Stimulated activated CD8-positive, alpha-beta memory T cell treated with anti-CD3 and anti-CD28 coated beads, Interleukin-12 subunit alpha, Interleukin-12 subunit beta, amount 100 ng/mL, for 24 hours (primary cell): Measurements from ENCODE around the gene TULP1.

Experiments used
- DNase-seq: peaks from one replicate; pipeline ENCODE4 v3.0.0-alpha.2; 2020; ENCODE audit errors: extremely low read depth

Gene TULP1

DNA sequence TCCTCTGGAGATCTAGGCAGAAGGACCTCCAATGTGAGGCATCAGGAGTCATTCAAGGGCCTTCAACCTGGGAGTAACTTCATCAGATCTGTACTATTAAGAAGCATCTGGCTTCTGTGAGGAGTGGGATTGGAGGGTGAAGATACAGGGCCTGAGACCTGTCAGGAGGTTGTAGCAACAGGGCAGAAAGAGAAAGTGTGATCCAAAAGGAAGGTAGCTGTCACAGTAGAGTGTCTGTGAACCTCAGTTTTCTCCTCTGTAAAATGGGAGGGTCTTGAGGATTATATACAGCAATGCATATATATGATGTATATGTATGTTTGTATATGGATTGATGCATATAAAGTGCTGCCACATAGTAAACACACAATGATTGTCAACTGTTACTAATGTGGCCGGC lies 47.0 kb downstream of the TULP1 start:
- no peak for DNase-seq

DNA sequence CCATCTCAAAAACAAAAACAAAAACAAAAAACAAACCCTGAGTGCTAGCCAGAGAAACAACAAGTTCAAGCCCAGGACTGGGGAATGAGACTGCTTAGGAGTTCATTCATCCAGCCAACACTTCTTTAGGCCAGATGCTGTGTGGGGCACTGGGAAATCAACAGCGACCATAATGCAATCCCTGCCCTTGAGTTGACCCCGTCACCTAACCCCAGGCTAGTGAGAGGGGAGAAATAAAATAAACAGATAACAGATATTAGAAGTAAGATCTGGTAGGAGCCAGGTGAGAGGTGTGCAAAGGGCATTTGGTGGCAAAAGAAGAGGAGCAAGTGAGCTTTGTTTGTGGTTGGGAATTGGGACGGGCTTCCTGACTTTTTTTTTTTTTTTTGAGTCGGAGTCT lies 49.4 kb downstream of the TULP1 start:
- no peak for DNase-seq

DNA sequence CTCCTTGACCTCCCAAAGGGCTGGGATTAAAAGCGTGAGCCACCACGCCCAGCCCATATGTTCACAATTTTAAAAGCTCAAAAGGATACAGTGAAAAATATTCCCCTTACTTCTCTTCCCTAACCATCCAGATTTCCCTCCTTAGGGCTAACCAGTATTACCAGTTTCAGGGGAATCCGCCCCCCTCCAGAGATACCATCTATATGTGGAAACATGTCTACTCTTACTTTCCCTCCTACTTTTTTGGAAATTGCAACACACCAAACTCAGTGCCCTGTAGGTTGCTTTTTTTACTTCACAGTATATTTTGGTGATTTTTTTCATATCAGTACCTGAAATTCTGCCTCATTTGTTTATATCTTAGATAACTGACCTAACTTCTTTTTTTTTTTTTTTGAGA lies 51.4 kb downstream of the TULP1 start:
- no peak for DNase-seq

DNA sequence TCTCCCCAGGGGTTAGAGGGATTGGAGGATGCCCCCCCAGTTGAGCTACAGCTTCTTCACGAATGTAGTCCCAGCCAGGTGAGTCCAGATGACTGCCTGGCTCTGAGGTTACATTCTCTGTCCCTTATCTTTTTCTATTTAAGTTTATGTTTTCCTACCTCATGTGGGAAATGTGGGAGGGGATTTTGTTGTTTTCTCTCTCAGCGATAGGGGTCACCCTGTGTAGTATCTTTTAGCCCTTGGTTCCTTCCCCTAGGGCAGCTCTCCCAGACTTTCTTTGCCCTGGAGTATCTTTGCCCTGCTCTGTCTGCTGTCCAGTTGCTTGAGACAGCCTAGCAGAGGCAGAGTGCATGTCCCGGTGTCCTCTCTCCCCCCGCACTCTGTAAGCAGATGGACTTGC lies 54.8 kb downstream of the TULP1 start:
- DNase-seq, result no peak

DNA sequence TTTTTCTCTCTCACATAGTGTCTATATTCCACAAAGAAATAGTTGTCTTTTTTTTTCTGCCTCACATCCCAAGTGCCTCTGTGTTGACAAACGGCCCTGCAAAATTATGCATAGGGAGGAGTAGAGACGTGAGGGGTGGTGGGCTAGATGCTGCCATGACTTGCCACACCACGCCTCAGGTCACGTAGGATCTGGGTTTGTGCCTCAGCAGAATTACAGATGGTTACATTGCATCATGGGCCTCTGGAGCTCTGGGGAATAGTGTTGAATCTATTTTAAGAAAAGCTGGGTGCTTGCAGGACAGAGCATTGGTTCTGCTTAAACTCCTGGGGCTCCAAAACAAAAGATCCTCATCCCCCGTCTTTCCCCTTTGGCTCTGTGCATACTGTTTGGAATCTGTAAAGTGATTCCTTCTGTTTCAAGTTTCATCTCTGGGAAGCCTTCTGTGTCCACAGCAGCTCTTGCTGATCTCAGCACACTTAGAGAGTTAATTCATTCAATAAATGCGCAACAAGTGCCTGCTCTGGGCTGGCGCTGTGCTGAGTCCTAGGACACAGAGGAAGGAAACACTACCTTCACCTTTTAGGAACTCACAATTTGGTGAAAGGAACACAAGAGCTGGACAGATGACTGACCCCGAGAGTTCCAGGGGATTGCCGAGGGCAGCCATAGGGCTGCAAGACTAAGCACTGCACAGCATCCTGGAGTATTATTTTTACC lies 58.1 kb downstream of the TULP1 start:
- no peak for DNase-seq

DNA sequence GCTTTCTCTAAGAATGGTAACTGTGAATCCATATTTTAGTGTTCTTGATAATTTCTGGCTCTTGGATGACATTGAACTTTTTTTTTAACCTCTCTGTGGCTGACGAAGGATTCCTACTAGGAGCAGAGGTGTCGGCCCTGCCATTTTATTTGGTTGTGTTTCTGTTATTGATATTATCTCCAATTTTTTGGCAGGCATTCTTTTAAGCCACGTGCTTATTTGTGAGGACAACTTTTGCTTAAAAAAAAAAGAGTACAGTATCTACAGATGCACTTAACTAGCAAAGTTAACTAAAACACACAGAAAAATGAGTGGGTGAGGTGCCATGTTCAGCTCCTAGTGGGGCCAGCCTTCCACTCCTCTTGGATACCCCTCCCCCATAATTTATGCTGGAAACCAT lies 59.5 kb downstream of the TULP1 start:
- DNase-seq, result no peak

DNA sequence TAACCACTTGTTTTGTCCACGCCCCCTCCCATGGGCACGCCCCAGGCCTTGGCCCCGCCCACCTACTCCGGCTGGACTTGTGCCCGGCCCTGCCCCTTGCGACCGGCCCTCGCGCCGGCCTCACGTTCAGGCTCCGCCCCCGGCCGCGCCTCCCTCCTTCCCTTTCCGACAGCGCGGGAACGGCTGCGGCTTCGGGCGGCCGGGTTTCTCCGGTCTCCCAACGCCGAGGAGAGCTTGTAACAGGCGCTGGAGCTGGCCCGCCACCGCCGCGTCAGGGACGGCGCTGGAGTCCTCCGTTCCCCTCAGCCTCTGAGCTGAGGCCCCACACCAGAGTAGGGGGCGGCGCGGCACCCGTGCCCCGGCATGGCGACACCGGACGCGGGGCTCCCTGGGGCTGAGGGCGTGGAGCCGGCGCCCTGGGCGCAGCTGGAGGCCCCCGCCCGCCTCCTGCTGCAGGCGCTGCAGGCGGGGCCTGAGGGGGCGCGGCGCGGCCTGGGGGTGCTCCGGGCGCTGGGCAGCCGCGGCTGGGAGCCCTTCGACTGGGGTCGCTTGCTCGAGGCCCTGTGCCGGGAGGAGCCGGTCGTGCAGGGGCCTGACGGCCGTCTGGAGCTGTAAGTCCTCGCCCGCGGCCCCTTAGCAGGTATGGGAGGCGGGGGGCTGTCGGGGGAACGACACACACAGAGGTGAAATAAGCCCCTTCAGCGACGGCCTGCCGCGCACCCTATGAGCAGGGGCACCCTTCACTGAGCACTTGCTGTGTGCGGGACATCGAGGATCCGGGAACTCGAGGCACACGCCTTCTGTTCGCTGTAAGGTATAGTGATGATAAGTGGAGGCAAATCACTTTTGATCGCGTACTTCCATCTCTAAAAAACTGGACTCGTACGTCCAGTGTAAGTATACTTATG lies 60.3 kb downstream of the TULP1 start, which contains the start of gene FANCE:
Gene FANCE, plus strand, starts transcription at position 156 of the 908 bp plus-strand sequence. Its CDS starts 208 bp downstream, at position 364.
- DNase-seq, result peak; percentile 82

DNA sequence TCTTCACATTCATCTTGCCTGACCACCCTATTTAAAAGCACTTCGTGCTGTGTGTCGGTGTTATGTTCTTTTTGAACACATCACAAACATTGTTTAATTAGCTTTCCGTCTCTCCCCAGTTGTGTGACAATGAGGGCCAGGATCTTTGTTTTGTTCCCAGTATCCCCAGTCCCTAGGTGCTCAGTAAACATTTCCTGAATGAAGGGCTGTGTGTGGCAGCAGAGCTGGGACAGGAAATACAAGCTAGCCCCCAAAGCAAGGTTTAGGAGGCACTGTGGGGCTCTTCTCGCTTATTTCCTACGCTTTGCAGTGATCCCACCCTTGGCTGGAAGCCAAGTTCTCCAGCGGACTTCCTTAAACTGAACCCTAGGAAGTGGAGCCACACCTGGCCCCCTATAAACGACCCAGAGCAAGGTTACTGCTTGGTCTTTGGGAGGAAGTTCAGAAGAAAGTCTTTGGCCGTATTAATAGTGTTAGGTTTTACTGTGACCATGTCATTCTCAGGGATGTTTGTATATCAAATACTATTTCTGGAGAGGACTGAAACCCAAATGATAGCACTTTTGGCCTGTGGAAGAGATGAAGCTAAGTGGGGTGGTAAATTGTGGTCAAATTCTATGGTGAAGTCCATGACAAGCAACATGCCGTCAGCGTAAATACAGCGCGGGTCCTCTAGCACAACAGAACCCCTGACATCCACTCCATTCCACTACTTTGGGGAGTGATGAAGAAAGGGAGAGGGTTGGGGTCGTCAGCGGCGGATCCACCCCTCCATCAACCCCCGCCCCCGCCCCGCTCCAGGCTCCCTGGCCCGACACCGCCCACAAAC lies 61.1 kb downstream of the TULP1 start:
- DNase-seq, result no peak

DNA sequence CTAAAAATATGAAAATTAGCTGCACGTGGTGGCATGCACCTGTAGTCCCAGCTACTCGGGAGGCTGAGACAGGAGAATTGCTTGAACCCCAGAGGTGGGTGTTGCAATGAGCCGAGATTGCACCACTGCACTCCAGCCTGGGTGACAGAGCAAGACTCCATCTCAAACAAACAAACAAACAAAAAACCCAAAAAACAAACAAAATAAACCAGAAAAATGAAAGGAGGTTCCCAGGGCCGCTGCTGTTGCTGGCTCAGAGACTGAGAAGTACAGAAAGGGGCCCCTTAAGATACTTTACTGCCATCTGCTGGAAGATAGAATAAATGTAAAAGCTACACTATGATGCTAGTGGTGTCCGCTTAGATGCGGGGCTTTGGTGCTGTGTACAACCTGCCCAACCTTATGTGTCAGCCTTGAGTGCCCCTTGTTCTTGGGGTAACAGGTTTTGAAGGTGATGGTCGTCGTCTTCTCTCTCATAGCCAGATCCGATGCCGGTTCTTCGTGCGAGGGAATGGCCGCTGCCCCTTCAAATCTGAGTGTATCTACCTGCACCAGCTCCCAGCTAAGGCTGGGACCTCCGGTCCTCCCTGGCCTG lies 63.3 kb downstream of the TULP1 start:
- no peak for DNase-seq

DNA sequence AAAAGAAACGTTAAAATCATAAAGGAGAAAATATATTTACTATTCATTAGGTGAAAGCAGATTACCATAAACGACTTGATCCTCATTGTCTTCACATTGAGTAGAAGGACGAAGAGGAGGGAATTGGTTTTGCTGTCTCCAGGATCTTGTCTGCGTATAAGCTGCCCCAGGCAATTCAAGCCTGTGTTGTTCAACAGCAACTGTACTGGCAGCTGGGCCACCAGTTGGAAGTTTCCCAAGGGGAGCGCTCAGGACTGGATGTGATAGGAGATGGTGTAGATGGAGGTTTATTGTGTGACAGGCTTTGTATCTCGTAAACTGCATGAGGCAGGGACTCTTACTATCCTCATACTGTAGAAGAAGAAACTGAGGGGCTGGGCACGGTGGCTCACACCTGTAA lies 64.5 kb downstream of the TULP1 start:
- no peak for DNase-seq
